GM18867 (cell line): ENCODE data around the gene FGFR3.

Source experiments
- ATAC-seq: cut with Tn5 transposase; IDR thresholded peaks from one replicate; pipeline ENCODE4 v1.9.1; 2021; ENCODE audit warnings: mild to moderate bottlenecking, moderate library complexity; ENCODE audit not compliant: unreplicated experiment

The FGFR3 gene

DNA sequence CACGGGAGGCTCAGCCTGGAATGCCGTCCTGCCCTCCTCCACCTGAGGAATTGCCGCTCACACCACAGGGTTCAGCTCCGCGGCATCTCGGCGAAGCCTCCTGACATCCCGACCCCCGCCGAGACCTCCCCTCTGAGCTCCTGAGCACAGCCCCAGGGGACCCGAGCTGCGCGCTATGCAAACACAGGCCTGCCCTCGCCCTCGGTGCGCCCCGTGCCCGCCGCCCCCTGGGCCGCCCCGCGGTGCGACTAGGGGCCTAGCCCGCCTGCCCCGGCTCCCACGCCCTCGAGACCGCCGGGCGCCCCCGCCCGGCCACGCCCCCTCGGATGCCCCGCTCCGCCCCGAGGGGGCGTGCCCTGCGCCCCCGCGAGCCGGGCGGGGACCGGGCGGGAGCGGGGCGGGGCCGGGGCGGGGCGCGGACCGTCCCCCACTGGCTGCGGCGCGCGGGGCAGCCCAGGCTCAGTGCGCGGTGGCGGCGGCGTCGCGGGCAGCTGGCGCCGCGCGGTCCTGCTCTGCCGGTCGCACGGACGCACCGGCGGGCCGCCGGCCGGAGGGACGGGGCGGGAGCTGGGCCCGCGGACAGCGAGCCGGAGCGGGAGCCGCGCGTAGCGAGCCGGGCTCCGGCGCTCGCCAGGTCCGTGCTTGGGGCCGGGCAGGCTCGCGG lies at the start of gene FGFR3:
FGFR3 (plus strand) TSS at position 462 of the 664 bp plus-strand sequence. CDS start 642 bp downstream, outside the sequence.
- peak; percentile 63 for ATAC-seq

DNA sequence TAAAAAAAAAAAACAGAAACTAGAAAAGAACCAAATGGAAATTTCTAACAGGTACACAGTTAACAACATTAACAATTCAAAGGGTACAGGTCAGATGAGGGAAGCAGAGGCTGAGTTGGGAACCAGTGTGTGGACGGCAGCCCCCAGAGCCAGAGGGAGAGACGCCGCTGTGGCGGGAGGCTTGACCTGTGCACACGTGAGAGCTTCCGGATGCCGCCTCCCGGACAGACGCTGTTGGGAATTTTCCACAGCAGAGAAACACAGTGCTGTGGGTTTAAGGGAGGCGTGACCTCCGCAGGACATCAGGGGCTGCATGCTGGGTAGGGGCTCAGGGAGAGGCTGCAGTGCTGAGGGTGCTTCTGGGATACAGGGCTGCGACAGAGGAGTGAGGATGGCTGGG lies 49.5 kb upstream of the FGFR3 start:
- ATAC-seq = no peak

- ATAC-seq = no peak
Observed at GRCh38 chr4:1743975-1744374, 49.1 kb upstream of the FGFR3 start.

DNA sequence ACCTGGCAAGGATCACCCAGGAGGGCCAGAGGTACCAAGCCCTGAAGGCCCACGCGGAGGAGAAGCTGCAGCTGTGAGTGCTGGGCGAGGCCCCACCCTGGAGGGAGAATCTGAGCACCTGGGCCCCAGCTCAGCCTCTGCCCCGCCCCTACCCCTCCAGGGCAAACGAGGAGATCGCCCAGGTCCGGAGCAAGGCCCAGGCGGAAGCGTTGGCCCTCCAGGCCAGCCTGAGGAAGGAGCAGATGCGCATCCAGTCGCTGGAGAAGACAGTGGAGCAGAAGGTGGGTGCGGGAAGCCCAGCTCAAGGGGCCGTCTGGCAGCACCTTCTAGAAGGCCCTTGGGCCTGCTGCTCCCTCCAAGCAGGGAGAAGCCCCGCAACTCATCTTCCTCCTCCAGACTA lies 48.5 kb upstream of the FGFR3 start:
- ATAC-seq = no peak

- ATAC-seq = no peak
Observed at GRCh38 chr4:1745165-1745564, 47.9 kb upstream of the FGFR3 start.

DNA sequence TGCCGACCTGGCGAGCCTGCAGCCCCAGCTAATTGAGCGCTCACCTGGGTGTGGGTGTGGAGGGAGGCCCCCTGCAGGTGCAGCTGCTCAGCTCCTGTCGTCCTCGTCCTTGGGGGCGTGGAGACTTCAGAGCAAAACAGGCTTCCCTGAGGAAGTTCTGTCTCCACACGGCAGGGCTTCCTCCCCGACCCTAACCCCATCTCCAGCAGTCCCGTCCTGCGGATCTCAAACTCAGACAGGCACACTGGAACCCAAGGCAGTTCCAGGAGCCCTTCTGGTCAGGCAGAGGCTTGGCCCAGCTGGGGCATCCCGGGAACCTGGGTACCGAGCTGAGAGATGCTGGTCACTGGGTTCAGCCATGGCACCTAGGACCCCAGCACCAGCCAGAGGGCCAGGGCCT lies 47.4 kb upstream of the FGFR3 start:
- no peak for ATAC-seq

GRCh38 chr4:1746265-1746691 lies 46.8 kb upstream of the FGFR3 start:
- peak; percentile 54 for ATAC-seq

GRCh38 chr4:1746919-1747602 lies 46.0 kb upstream of the FGFR3 start:
- ATAC-seq = no peak

GRCh38 chr4:1747603-1747967 lies 45.5 kb upstream of the FGFR3 start:
- ATAC-seq = no peak

DNA sequence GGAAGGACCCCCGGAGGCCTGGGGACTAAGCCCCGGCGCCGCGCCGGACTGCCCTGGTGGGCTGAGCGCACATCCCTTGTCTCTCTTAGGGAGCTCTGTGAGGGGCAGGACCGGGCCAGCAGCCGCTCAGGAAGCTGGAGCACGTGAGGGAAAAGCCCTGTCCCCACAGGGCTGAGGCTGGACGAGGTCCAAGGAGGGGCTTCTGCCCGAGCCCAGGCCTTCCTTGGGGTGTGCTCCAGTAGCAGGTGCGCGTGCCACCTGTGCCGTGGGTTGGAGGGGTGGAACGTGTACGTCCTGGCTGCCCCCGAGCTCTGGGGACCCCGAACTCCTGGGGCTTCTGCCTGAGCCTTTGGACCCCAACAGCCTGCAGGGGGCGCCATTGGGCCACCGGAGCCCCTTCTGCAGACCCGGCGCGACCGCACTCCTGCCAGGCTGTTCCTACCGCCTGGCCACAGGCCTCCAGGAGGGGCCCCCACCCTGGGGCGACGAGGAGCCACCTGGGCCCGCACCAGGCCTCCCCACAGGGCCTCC lies 44.6 kb upstream of the FGFR3 start:
- ATAC-seq = no peak

GRCh38 chr4:1749370-1749769 lies 43.7 kb upstream of the FGFR3 start:
- no peak for ATAC-seq

DNA sequence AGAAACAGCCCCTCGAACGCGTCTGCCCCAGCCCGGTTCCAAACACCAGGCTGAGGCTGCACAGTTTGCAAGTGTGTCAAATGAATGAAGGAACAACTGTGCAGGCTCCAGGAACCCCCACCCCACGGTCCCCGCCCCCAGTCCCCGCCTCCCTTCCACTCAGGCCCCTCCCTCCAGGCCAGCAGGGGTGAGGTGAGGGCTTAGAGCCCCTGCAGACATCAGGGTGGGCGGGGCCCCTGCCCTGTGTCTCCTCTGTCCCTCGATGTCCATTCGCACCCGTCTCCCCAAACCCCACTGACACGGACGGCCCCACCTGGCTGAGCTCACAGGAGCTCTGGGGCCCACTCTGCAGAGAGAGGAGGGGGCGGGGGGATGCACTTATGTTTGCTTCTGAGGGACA lies 43.3 kb upstream of the FGFR3 start:
- ATAC-seq = no peak

GRCh38 chr4:1750381-1751154 lies 42.5 kb upstream of the FGFR3 start:
- no peak for ATAC-seq

DNA sequence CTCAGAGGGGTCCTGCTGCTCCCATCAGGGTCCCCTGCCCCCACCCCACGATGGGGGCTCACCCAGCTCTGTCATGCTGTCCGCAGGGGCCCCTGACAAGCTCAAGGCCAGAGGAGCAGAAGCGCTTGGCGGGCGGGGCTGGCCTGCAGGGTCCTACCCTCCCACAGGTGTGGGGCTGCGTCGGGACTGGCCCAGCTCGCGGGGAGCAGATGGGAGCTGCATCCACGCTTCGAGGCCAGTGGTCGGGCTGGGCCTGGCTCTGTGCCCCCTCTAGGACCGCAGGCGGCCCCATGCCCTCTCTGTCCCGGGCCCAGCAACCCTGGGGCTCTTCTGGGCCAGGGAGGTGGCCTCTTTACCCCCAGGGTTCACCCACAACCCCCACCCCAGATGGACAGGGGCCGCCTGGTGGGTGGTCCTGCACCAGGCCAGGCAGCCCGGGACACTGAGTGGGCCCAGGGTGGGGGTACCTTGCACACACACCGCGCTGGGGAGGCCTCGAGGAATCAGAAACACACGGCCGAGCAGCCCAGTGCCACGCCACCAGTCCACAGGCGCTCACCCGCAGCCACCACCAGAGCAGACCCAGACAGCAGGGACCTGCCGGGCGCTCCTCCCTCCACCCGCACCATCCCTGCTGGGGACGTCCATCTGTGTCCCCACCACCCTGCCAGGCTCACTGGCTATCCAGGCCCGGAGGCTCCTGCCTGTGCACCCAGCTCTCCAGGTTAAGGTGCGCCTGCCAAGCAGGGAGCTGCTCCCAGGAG lies 41.8 kb upstream of the FGFR3 start:
- no peak for ATAC-seq

DNA sequence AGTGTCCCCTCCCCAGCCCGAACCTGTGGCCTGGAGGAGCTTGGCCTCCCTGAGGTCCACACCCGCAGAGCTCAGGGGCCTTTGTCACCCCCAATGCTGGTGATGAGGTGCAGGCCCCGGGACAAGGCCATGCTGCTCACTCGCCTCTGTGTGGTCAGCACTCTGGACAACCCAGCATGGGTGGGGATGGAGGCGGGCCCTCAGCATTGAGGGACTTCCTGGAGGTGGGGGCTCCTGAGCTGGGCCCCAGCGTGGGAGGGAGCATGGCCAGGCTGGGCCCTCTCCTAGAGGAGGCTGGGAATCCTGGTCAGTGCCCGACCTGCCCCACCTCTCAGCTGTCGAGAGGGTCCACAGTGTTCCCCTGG lies 41.2 kb upstream of the FGFR3 start:
- ATAC-seq = no peak

DNA sequence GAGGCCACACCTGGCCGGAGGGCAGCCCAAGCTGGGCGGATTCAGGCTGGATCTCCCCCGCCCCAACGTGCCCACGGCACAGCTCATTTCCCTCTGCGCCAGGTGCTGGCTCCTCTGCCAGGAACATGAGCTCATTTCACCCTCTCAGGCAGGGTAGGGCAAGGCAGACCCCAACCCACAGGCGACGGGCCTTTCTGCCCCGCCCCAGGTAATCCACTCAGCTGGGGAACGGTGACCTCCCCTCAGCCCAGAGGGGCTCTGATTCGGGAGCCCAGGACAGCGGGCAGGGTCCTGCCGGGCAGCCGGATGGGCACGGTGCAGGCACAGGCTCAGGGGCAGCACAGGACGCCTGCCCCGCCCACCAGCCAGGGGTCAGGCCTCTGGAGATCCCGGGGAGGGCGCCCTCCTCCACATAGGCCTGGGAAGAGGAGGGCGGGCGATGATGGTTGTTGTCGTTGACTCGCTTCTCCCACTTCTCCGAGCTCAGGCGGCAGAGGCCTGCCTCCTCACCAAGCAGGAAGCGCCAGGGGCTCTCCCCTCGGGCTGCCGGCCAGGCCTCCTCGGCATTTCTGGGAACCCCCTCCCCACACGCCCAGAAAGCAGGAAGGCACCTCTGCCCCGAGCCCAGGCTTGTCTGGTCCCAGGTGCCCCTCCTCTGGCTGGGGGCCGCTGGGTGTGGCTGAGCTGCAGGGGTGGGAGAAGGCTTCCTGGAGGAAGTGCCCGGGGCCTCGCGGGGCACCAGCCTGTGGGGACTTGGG lies 40.6 kb upstream of the FGFR3 start:
- ATAC-seq = no peak

DNA sequence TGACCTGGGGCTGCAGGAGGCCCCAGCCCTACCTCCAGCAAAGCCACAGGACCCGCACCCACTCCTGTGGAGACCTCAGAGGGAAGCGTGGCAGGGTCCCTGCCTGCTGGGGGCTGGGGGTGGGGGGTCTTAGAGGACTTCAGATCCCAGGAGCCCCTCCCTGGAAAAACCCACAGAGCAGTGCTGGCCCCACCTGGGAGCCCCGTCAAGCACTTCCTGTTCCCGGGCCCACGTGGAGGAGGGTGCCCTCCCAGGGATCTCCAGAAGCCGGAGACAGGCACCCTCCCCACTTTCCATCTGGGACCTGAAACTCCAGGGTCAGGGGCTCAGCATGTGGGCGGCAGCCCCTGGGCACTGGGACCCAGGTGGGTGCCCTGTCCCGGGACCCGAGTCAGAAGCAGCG lies 39.8 kb upstream of the FGFR3 start:
- no peak for ATAC-seq

DNA sequence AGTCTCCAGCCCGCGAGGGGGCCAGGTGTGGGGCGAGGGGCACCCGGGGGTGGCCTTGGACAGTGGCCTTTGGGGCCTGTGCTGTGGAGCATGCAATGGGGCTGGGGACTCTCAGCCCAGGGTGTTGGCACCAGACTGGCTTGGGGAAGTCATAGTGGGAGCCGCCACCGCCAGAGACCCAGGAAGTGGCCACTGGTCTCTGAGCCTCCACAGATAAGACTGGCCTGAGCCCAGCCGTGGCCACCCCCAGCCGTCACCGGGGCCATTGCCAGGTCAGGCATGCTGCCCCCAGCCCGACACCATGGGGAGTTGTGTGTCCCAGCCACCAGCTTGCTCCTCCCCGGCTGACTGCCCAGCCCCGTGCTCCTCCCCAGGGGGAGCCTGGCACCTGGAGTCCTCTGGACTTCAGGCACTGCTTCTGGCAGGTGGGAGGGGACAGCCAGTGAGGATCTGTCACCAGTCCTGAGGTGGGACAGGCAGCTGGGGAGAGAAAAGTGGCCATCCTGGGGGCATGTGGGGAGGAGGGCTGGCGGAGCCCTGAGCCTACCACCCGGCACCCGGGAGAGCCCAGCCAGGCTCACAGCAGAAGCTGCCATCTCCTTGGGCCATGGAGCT lies 39.3 kb upstream of the FGFR3 start:
- ATAC-seq = no peak

DNA sequence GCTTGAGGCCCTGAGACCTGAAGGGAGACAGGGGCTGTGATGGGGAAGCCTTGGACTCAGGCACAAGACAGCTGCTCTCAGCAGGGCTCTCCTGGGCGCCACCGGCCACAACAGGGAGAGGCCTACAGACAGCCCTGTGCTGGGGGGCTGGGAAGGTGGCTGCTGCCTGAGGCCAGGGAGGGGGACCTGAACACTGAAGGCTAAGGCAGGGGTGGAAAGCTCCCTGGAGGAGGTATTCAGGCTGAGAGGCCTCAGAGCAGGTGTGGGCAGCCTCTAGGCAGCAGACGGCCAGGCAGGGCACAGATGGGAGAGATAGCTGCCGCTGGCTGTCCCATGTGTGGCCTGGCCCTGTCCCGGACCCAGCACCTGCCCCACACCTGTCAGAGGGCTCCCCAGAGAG lies 38.8 kb upstream of the FGFR3 start:
- no peak for ATAC-seq

DNA sequence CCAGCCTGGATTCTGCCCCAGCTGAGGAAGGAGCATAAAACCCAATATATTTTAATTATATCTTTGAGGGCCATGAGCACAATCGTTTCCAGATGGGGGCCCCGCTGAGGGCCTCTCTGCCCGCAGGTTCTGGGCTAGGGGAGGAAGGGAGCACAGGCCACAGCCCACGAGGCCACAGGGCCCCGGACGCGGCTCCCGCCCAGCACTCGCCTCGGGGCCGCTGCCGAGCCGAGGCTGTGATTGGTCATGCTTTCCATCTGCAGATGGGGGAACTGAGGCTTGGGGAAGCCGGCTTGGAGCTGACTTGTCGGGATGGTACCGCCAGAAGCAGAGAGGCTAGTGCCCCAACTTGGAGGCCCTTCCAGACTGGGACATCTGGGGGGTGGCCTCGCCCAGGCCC lies 37.8 kb upstream of the FGFR3 start:
- ATAC-seq = no peak
